SJSA1 (cell line): ENCODE data around the gene NPHP1. TPM values are rescaled to one million over a fixed set of nuclear protein-coding genes. Genes with fewer than 3 reads are reported as not detected.
"Not testable (repeated sequence)": the region's sequence is repeated elsewhere in the genome, so short reads cannot be mapped to it uniquely, and the experiment has no call there.

Experiments
- DNase-seq, 2 experiments: peaks; one replicate each; pipeline ENCODE4 v3.0.0-alpha.2; 2015 to 2020; ENCODE audit warnings: low spot score in 2 of 2, low read depth in 1 of 2
- H3K27ac ChIP-seq: fragments of 250-450 bp; sonication (Bioruptor Pico); 2 replicates; pipeline ENCODE4 v1.5.1; 2020; ENCODE audit warnings: mild to moderate bottlenecking, moderate library complexity
- H3K27me3 ChIP-seq: fragments of 250-450 bp; sonication (Bioruptor Pico); replicated peaks from 2 replicates; pipeline ENCODE4 v1.5.1; 2020; ENCODE audit warnings: mild to moderate bottlenecking, moderate library complexity
- H3K36me3 ChIP-seq: fragments of 250-450 bp; sonication (Bioruptor Pico); 2 replicates; pipeline ENCODE4 v1.5.1; 2020; ENCODE audit warnings: mild to moderate bottlenecking
- H3K4me1 ChIP-seq: fragments of 250-450 bp; sonication (Bioruptor Pico); replicated peaks from 2 replicates; pipeline ENCODE4 v1.6.1; 2021; ENCODE audit warnings: mild to moderate bottlenecking
- H3K4me3 ChIP-seq: fragments of 250-450 bp; sonication (Bioruptor Pico); 2 replicates; pipeline ENCODE4 v1.5.1; 2020; ENCODE audit warnings: mild to moderate bottlenecking
- H3K9me3 ChIP-seq: fragments of 250-450 bp; sonication (Bioruptor Pico); replicated peaks from 2 replicates; pipeline ENCODE4 v1.5.1; 2020; ENCODE audit warnings: mild to moderate bottlenecking
- total RNA-seq: library from RNA; depleted of rRNA; stranded (reverse); fragments of >200 nt; shearing (Covaris generic); gene quantifications from 2 replicates; pipeline ENCODE4 v1.2.3, GENCODE V29; 2014; rRNA removed

The NPHP1 gene
- 0.25 and 6.8 TPM in 2 replicates for total RNA-seq

DNA sequence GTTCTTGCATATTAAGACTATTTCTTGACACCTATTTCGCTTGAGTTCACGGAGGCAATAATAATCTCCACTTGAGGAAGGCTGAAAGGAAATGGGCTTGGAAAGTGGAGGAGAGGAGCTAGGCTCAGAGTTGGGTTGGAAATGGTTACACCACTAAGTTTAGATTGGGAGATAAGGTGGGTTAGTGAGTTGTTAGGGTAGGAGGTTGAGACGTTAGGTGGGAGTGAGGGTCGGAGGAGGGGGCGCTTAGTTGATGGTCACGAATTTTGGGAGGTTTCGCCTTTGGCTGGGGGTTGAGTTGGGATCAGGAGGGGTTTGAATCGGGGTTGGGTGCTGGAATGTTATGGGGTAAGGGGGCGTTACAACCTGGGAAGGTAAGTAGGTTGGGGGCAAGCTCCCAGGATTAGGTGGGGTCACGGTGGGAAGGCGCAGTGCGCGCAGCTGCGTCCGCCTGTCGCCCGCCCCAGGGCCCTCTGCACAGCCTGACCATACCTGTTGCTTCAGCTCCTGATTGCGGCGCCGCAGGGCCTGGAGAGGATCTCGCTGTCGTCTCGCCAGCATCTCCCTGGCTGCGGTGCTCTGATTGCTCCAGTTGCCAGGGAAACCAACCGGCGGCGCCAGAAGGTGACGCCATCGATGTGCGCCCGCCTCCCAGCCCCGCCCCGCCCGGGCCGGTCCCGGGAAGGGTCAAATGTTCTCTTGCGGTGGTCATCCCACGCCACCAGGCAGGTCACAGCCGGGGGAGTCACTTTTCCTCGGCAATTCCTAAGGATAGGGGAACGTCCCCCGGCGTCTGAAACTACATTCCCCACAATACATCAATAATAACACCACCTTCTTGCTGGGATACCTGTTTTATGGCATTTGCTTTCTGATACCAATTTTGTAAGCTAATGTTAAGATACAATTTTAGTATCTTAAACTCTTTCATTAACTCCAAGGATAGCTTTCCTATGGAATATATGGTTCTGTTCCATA lies at the start of gene NPHP1:
Gene NPHP1 (minus strand): TSS at position 606 of the 978 bp plus-strand sequence. CDS start 45 bp downstream, at position 561.
- no peaks in the 10 kb centered on the region for H3K9me3 ChIP-seq
- no peaks in the 10 kb centered on the region for H3K27me3 ChIP-seq

DNA sequence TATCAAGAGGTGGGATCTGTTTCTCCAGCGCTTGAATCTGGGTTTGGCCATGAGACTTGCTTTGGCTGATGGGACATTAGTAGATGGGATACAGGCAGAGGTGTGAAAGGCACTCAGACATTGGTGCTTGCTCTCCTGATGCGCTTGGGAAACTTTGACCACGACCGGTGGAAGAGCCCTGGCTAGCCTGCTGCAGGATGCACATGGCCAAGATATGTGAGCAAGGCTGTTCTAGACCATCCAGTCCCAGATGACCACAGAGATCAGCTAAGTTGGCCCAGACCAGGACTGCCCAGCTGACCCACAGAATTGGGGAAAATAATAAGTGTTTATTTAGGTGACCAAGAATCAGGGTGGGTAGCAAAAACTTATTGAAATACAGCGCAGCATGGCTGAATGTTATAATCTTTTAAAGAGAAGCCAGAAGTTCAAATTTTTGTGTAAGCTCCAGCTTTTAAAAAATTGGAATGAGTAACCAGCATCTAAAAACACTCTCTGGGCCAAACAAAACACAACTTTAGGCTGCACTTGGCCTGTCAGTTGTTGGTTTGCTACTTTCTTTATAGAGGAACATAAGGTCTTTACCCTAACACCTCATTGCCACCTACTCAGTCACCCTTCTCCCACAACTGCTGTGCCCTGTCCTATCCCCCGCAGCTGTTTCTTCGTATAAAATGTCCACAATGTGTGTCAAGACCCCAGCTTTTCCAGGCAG lies 43.4 kb upstream of the NPHP1 start:
- not testable (repeated sequence) for H3K27me3 ChIP-seq, H3K4me1 ChIP-seq, H3K27ac ChIP-seq, H3K36me3 ChIP-seq, DNase-seq, H3K9me3 ChIP-seq, H3K4me3 ChIP-seq

More for the DNA sequence above, at the start of gene NPHP1:
- H3K36me3 ChIP-seq, result peaks cover 2% of the 10 kb centered on the region
- peaks cover 10% of the 10 kb centered on the region for H3K4me1 ChIP-seq
- DNase-seq, result peak; percentile 76 to 85
- H3K27ac ChIP-seq, result peak within 1 kb of the TSS; percentile 16; the same call in 1 of the 2 replicates
- H3K4me3 ChIP-seq, result peak within 1 kb of the TSS; percentile 48

DNA sequence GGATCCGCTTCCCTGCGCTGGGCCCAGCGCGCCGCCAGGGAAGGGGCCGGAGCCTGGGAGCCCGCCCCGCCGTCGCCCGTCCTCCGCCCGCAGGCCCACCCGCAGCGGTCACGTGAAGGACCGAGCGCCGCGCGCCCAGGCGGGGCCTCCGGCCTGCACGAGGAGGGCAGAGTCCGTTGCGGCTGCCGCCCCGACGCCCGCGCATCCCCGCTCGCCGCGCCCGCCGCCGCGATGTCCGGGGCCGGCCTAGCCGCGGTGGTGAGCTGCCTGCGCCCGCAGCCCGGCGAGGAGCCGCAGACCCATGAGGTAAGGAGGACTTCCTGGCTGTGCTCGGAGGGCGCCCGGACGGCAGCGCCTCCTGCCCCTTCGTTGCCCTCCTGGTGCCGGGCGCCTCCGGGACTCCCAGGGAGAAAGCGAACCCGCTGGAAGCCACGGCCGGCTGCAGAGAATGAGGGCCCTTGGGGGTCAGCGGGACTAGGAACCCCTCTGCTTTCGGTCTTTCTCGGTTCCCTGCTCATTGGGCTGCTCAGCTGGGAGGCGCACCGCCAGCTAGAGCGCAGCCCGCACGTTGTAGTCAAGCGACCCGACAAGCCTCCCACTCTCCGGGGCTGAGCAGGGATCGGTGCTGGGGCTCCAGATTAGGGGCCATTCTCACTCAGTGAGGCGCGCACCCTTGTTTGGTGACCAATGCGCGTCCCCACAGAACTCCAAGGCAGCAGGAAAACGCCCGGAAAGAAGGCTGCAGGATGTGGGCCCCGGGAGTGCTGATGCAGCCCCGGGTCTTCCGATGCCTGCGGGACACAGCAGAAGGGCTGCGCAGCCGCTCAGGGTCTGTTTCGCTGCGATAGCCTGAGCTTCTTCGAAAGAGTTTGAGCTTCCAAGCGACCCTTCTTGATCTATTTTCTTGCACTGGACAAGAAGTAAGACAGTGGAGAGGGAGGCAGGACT lies 40.9 kb upstream of the NPHP1 start:
- DNase-seq, H3K4me1 ChIP-seq, H3K27me3 ChIP-seq, H3K36me3 ChIP-seq, H3K9me3 ChIP-seq, H3K27ac ChIP-seq, H3K4me3 ChIP-seq: not testable (repeated sequence)

DNA sequence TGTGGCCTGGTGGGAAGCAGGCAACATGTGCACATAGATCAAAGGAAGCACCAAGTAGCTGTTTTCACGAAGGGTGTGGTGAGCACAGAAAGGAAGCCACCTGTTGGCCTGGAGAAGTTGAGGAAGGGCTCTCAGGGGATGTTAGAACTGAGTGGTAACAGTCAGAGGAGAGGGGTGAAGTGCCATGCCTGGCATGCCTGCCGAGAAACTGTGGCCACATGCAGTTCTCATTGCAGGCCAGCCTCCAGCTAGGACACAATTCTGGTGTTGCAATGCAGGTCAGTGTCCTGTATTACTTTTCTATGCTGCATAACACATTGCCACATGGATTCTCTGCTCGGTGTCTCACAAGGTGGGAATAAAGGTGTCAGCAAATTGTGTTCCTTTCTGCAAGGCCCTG lies 38.5 kb upstream of the NPHP1 start:
- DNase-seq, H3K9me3 ChIP-seq, H3K27me3 ChIP-seq, H3K27ac ChIP-seq, H3K36me3 ChIP-seq, H3K4me1 ChIP-seq, H3K4me3 ChIP-seq: not testable (repeated sequence)

DNA sequence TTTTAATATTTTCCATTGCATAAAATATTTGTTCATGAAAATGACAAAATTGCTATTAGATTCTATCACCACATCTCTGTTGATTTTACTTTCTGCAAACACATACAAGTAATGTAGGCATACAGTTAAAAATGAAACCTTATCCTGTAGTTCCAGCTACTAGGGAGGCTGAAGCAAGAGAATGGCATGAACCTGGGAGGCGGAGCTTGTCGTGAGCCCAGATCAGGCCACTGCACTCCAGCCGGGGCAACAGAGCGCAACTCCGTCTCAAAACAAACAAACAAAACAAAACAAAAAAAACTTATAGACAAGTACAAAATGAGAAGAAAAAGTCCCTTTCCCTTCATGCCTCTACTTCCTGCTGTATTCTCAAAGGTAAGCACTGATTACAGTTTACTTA lies 29.7 kb upstream of the NPHP1 start:
- H3K4me1 ChIP-seq, H3K36me3 ChIP-seq, H3K27ac ChIP-seq, H3K9me3 ChIP-seq, DNase-seq, H3K4me3 ChIP-seq, H3K27me3 ChIP-seq: not testable (repeated sequence)

DNA sequence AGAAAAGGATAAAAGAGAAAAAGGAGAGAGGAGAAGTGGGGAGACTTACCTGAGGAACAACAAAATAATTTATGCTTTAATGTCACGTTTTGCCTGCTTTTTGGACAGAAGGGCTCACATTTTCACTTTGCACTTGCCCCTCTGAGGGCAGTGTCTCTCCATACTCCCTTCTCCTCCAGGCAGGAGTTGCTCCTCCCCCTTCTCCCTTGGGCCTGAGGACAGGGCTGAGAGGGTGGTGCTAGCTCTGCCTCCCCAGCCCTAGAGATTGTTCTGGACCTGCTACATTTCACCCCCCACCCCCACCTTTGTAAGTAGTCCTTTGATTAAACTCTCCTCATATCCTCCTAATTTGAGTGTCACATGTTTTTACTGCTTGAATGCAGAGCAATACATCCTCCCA lies 25.1 kb upstream of the NPHP1 start:
- H3K4me3 ChIP-seq, DNase-seq, H3K27me3 ChIP-seq, H3K9me3 ChIP-seq, H3K27ac ChIP-seq, H3K36me3 ChIP-seq, H3K4me1 ChIP-seq: not testable (repeated sequence)

DNA sequence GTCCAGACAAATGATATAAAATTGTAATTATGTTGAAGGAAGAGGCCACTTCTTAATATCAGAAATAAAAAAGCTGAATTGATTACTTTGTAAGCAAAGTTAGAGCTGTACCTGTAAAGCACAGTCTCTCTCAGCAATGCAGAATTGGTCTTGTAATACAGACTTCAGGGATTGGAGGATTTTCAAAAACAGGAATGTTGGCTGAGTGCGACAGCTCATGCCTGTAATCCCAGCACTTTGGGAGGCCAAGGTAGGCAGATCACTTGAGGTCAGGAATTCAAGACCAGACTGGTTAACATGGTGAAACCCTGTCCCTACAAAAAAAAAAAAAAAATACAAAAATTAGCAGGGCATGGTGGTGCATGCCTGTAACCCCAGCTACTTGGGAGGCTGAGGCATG lies 17.8 kb upstream of the NPHP1 start:
- H3K27me3 ChIP-seq, result peaks cover 35% of the 10 kb centered on the region
- DNase-seq, H3K27ac ChIP-seq, H3K9me3 ChIP-seq, H3K4me3 ChIP-seq, H3K36me3 ChIP-seq, H3K4me1 ChIP-seq: not testable (repeated sequence)

DNA sequence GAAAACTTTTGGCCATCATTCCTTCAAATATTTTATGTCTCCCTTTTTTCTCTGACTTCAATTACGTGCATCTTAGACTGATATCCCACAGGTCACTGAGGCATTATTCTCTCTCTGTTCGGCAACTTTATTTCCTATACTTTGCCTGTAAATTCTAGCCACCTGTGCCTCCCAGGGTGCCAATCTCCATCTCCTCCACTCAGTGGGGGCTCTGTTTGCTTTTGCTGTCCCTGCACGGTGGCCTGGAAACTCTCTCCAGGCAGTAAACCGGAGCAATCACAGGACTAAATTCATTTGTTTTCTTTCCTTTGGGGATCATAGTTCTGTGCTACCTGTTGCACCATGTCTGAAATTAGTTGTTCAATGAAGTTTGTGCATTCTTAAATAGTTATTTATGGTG lies 17.1 kb upstream of the NPHP1 start:
- H3K27ac ChIP-seq, result no peak overlapping the region
- peaks cover 35% of the 10 kb centered on the region for H3K27me3 ChIP-seq
- no peak overlapping the region for H3K4me3 ChIP-seq
- no peaks in the 10 kb centered on the region for H3K36me3 ChIP-seq
- no peaks in the 10 kb centered on the region for H3K4me1 ChIP-seq
- no peak for DNase-seq
- no peaks in the 10 kb centered on the region for H3K9me3 ChIP-seq

DNA sequence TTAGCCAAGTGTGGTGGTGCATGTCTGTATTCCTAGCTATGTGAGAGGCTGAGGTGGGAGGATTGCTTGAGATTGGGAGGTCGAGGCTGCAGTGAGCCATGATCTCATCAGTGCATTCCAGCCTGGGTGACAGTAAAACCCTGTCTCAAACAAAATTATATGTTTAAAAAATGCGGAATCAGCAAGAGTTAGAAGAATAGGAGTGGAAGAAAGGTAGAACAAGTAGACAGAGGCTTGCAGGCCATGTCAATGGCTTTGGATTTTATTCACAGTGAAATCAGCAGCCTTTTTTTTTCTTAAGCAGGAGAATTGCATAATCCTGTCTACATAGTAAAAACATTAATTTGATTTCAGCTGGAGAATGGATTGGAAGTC lies 15.4 kb upstream of the NPHP1 start:
- no peak for DNase-seq
- Histone ChIP-seq H3K4me3 (no peak overlapping the region), H3K27me3 (peaks cover 31% of the 10 kb centered on the region), H3K27ac (no peak overlapping the region), H3K4me1 (peaks cover 5% of the 10 kb centered on the region; the same call in 1 of the 2 replicates), H3K36me3 (no peaks in the 10 kb centered on the region), H3K9me3 (no peaks in the 10 kb centered on the region; the same call in 1 of the 2 replicates)

DNA sequence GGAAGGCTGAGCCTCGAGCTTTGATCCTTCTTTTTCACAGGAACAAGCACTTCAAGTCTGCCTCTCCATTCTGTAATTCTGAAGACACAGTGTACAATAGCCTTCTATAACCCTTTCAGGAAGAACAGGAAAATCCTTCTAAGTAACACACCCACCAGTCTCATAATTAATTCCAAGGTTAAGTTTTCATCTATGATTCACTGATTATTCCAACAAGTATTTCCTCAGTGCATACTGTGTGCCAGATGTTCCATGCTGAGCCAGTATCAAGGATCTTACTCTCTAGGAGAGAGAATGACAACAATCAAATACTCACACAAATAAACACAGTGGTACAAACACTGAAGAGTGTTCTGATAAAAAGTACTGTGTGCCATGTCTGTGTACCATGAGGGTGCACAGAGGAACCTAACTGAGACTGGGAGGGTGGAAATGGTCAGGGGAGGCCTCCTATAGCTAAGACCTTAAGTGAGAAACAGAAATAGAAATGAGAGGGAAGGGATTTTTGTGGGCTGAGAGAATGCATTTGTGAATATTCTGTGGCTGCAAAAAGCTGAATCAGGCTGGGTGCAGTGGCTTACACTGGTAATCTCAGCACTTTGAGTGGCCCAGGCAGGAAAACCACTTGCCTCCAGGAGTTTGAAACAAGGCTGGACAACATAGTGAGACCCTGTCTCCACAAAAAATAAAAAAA lies 14.8 kb upstream of the NPHP1 start:
- Histone ChIP-seq H3K4me1 (peaks cover 5% of the 10 kb centered on the region; the same call in 1 of the 2 replicates), H3K4me3 (no peak overlapping the region), H3K36me3 (no peaks in the 10 kb centered on the region), H3K27me3 (peaks cover 29% of the 10 kb centered on the region), H3K27ac (no peak overlapping the region), H3K9me3 (no peaks in the 10 kb centered on the region; the same call in 1 of the 2 replicates)
- DNase-seq, result no peak

DNA sequence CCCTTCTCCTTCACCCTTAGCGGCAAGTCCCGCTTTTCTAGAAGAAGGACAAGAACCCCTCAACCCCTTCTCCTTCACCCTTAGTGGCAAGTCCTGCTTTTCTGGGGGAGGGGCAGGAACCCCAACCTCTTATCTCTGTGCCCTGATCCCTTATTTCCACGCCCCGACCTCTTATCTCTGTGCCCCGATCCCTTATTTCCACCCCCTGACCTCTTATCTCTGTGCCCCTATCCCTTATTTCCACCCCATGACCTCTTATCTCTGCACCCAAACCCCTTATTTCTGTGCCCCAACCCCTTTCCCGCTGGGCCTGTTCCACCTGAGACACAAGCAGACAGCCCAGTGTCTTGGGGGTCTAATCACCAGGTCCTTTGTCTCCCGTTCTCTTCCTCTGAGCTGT lies 14.1 kb upstream of the NPHP1 start:
- not testable (repeated sequence) for H3K27ac ChIP-seq, H3K4me1 ChIP-seq, DNase-seq, H3K9me3 ChIP-seq, H3K4me3 ChIP-seq, H3K36me3 ChIP-seq
- peaks cover 24% of the 10 kb centered on the region for H3K27me3 ChIP-seq

DNA sequence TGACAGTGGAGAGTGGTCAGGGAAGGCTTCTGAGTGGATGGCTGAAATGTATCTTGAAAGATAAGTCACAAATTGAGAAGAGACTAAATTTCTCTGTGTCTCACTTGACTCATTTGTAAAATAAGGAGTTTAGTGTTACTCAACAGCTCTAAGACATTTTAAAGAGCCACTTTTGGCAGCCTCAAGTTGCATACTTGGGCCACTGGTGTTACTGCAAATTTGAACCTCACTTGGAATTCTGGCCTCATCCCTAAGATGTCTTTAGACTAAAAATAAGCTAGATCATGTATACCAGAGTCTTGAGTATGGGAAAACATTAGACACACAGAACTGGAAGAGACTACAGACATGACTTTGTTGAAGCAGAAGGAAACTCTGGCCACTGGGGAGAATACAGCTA lies 12.0 kb upstream of the NPHP1 start:
- Histone ChIP-seq H3K36me3 (peaks cover under 1% of the 10 kb centered on the region; the same call in 1 of the 2 replicates), H3K4me1 (peaks cover 5% of the 10 kb centered on the region; the same call in 1 of the 2 replicates), H3K4me3 (no peak overlapping the region), H3K9me3 (peaks cover 13% of the 10 kb centered on the region), H3K27ac (no peak overlapping the region), H3K27me3 (peaks cover 8% of the 10 kb centered on the region)
- DNase-seq, result no peak

DNA sequence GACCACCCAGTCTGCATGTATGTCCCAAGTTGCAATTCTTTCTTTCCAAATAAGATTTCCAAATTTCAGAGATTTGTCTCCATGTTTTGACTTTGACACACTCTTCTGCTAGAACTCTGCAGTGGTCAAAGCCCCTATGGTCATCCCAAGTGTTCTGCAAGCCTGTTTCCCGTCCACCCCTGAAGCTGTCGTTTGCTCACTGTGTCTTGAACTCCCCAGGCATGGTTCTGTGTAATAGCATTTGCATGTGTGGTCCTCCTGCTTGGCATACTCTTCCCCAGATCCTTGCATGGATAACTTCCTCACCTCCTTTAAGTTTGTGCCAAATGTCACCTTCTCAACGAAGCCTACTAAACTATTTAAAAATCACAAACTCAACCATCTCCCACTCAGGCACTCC lies 11.4 kb upstream of the NPHP1 start:
- H3K36me3 ChIP-seq, result peaks cover 7% of the 10 kb centered on the region
- H3K4me3 ChIP-seq, result no peak overlapping the region
- DNase-seq, result no peak
- H3K9me3 ChIP-seq, result peaks cover 13% of the 10 kb centered on the region
- H3K27ac ChIP-seq, result no peak overlapping the region
- H3K4me1 ChIP-seq, result peaks cover 9% of the 10 kb centered on the region; the same call in 1 of the 2 replicates
- peaks cover 5% of the 10 kb centered on the region; the same call in 1 of the 2 replicates for H3K27me3 ChIP-seq
